Fibroblast of skin of right biceps (primary cell): ENCODE measurements around the gene SON.

Experiments used
- DNase-seq: peaks from one replicate; pipeline ENCODE4 v3.0.0-alpha.2; 2013

The SON gene

DNA sequence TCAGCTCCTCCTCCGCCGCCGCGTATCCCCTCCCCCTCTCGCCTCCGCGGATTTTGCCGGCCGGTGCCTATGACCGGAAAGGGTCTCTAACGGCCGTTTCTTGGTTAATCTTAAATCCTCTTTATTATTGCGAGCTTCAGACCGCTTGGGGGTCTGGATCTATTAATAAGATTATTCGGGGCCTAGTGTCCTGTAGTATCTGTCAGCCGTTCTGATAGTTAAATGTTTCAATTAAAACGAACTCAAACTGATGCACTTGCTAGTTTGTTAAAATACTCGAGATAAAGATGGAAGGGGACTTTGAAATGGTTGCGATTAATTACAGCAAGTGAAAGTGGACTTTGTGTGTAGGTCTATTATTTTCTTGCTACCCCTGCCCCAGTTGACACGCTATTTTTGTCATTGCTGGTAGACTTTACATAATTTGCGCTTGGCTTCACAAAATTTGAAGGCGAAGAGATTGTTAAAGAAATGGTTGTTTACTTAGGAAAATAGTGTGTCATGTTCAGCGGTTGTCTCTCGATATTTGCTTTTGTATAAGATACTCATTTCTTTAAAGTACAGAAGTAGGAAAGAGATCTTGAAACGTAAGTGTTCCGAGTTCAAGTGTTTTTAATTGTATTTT is 779 bp downstream of the SON start:
- no peak for DNase-seq

DNA sequence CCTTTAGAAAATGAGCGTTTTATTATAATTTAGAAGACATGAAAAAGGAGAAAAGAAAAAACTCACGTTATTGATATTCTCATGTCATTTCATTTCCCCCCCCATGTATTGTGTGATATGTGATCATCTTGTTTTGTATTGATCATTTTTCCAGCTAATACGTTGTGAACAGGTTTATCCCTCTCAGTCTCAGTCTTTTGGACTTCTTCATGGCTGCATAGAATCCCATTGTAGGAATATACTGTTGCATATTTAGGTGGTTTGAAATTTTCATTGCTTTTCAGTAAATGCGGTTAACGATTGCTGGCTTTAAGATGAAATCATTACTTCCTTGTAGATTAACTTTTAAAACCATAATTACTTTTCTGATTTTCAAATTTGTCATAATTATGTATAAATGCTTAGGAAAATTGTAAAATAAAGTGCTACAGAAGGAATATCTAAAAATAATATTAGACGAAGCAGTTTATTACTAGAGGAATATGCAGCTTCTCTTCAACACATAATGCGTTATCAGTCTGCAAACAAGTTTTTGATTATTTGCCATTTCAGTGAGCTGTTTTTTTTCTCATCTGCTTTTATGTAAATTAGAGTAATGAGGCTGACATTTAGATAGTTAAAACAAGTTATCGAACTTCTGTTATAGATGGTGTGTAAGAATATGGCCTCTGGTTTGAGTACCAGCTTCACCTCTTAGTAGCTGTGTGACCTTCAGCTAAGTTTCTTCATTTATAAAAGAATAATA is 1.8 kb downstream of the SON start:
- no peak for DNase-seq

DNA sequence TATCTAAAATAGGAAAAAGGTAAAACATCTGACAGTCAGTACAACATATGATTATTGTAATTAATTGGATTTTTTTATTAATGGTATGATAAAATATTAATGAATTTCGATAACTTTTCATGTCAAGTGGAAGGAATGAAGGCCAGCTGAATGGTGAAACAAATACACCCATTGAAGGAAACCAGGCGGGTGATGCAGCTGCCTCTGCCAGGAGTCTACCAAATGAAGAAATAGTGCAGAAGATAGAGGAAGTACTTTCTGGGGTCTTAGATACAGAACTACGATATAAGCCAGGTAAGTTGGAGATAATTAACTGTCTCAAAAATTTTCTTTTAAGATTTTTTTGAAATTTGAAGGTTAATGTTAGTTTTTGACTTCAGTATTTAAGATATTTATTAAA is 3.2 kb downstream of the SON start:
- DNase-seq = no peak

DNA sequence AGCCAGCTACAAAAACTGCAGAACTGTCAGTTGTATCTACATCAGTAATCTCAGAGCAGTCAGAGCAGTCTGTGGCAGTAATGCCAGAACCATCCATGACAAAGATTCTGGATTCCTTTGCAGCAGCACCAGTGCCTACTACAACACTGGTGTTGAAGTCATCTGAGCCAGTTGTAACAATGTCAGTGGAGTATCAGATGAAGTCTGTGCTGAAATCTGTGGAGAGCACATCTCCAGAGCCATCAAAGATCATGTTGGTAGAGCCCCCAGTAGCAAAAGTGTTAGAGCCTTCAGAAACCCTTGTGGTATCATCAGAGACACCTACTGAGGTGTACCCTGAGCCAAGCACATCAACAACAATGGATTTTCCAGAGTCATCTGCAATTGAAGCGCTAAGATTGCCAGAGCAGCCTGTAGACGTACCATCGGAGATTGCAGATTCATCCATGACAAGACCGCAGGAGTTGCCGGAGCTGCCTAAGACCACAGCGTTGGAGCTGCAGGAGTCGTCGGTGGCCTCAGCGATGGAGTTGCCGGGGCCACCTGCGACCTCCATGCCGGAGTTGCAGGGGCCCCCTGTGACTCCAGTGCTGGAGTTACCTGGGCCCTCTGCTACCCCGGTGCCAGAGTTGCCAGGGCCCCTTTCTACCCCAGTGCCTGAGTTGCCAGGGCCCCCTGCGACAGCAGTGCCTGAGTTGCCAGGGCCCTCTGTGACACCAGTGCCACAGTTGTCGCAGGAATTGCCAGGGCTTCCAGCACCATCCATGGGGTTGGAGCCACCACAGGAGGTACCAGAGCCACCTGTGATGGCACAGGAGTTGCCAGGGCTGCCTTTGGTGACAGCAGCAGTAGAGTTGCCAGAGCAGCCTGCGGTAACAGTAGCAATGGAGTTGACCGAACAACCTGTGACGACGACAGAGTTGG is 7.3 kb downstream of the SON start:
- DNase-seq = no peak

DNA sequence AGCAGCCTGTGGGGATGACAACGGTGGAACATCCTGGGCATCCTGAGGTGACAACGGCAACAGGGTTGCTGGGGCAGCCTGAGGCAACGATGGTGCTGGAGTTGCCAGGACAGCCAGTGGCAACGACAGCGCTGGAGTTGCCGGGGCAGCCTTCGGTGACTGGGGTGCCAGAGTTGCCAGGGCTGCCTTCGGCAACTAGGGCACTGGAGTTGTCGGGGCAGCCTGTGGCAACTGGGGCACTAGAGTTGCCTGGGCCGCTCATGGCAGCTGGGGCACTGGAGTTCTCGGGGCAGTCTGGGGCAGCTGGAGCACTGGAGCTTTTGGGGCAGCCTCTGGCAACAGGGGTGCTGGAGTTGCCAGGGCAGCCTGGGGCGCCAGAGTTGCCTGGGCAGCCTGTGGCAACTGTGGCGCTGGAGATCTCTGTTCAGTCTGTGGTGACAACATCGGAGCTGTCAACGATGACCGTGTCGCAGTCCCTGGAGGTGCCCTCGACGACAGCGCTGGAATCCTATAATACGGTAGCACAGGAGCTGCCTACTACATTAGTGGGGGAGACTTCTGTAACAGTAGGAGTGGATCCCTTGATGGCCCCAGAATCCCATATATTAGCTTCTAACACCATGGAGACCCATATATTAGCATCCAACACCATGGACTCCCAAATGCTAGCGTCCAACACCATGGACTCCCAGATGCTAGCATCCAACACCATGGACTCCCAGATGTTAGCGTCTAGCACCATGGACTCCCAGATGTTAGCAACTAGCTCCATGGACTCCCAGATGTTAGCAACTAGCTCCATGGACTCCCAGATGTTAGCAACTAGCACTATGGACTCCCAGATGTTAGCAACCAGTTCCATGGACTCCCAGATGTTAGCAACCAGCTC is 8.2 kb downstream of the SON start:
- DNase-seq = no peak

DNA sequence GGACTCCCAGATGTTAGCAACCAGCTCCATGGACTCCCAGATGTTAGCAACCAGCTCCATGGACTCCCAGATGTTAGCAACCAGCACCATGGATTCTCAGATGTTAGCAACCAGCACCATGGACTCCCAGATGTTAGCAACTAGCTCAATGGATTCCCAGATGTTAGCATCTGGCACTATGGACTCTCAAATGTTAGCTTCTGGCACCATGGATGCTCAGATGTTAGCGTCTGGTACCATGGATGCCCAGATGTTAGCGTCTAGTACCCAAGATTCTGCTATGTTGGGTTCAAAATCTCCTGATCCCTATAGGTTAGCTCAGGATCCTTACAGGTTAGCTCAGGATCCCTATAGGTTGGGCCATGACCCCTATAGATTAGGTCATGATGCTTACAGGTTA is 8.8 kb downstream of the SON start:
- DNase-seq = no peak

DNA sequence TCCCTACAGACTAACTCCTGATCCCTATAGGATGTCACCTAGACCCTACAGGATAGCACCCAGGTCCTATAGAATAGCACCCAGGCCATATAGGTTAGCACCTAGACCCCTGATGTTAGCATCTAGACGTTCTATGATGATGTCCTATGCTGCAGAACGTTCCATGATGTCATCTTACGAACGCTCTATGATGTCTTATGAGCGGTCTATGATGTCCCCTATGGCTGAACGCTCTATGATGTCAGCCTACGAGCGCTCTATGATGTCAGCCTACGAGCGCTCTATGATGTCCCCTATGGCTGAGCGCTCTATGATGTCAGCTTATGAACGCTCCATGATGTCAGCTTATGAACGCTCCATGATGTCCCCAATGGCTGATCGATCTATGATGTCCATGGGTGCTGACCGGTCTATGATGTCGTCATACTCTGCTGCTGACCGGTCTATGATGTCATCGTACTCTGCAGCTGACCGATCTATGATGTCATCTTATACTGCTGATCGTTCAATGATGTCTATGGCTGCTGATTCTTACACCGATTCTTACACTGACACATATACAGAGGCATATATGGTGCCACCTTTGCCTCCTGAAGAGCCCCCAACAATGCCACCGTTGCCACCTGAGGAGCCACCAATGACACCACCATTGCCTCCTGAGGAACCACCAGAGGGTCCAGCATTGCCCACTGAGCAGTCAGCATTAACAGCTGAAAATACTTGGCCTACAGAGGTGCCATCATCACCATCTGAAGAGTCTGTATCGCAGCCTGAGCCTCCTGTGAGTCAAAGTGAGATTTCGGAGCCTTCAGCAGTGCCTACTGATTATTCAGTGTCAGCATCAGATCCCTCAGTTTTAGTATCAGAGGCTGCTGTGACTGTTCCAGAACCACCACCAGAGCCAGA is 9.5 kb downstream of the SON start:
- no peak for DNase-seq

DNA sequence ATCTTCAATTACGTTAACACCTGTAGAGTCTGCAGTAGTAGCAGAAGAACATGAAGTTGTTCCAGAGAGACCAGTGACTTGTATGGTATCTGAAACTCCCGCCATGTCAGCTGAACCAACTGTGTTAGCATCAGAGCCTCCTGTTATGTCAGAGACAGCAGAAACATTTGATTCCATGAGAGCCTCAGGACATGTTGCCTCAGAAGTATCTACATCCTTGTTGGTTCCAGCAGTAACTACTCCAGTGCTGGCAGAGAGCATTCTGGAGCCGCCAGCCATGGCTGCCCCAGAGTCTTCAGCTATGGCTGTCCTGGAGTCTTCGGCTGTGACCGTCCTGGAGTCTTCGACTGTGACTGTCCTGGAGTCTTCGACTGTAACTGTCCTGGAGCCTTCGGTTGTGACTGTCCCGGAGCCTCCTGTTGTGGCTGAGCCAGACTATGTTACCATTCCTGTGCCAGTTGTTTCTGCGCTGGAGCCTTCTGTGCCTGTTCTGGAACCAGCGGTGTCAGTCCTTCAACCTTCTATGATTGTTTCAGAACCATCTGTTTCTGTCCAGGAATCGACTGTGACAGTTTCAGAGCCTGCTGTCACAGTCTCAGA is 10.3 kb downstream of the SON start:
- DNase-seq = no peak

DNA sequence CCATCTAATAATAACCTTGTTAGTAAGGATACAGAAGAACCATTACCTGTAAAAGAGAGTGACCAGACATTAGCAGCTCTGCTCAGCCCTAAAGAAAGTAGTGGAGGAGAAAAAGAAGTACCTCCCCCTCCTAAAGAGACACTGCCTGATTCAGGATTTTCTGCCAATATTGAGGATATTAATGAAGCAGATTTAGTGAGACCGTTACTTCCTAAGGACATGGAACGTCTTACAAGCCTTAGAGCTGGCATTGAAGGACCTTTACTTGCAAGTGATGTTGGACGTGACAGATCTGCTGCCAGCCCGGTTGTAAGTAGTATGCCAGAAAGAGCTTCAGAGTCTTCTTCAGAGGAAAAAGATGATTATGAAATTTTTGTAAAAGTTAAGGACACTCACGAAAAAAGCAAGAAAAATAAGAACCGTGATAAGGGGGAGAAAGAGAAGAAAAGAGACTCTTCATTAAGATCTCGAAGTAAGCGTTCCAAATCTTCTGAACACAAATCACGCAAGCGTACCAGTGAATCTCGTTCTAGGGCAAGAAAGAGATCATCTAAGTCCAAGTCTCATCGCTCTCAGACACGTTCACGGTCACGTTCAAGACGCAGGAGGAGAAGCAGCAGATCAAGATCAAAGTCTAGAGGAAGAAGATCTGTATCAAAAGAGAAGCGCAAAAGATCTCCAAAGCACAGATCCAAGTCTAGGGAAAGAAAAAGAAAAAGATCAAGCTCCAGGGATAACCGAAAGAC is 11.6 kb downstream of the SON start:
- no peak for DNase-seq

DNA sequence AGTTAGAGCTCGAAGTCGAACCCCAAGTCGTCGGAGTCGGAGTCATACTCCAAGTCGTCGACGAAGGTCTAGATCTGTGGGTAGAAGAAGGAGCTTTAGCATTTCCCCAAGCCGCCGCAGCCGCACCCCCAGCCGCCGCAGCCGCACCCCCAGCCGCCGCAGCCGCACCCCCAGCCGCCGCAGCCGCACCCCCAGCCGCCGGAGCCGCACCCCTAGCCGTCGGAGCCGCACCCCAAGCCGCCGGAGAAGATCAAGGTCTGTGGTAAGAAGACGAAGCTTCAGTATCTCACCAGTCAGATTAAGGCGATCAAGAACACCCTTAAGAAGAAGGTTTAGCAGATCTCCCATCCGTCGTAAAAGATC is 12.1 kb downstream of the SON start:
- DNase-seq = no peak

DNA sequence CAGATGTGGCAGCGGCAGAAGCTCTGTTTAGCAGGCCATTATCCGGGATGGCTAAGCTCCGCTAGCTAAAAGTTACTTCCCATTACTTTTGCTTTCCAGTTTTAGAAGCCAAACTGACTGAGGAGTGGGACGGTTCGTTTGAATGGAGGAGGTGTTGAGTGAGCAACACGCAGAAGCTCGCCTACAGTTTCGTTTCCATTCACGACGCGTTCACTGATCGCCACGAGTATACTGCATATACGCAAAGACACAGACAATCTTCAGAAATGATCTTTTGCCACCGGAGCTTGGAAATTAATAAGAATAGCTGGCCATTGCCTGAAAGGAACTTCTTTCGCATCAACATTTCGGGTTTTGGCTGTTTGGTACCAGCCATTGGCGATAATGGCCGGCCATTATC is 14.6 kb downstream of the SON start:
- no peak for DNase-seq

DNA sequence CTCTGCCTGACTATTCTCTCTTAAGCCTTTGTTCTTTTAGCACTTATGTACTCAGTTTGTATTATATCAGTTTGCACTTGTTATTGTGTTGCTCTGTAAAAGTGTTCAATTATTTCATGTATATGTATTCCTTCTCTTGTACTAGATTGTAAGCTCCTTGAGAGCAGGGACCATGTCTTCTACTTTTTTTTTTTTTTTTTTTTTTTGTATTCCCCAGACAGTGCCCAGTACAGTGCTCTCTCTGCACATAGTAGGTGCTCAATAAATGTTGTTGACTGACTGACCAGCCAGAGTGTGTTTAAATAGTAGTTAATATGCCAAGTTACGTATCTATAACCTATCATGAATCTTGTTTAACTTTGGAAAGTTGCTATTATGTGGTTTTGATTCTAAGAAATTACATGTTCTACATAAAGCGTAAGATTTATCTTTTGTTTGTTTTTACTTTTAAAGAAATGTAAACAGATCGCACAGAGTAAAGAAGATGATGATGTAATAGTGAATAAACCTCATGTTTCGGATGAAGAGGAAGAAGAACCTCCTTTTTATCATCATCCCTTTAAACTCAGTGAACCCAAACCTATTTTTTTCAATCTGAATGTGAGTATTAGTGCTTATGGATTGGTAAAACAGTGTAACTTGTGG is 16.1 kb downstream of the SON start:
- no peak for DNase-seq

DNA sequence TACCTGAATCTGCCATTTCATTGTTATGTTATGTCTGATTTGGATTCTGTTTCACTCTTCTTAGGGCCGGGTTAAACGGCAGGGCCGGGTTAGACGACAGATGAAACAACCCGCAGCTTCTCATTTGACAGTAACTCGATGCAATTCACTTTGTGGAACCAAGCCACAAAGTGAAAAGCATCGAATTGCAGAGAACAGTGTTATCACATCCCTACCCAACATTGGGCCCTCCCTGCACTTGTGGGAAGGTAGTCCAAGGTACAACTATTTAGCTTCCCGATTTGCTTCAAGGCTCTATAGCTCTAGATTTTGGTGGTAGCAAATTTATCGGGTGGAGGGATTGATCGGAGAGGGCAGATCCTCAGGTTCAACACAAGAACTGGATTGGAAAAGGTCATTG is 17.0 kb downstream of the SON start:
- DNase-seq = no peak

DNA sequence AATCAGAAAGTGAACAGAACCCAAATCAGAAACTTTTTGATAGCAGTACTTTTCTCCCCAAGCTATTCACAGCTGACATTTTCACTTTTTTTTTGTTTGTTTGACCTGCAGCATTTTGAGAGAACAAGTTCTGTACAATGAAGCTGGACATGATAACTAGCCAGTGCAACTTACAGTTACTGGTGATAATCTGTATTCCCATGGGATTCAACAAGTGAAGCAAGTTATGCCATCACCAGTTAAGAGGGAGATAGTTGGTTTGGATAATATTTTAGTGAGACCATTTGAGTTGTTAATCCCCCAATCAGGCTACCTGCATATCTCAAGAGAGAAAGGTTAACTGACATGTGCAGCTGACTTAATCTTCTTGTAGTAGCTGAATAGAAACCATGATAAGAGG is 18.1 kb downstream of the SON start:
- no peak for DNase-seq

DNA sequence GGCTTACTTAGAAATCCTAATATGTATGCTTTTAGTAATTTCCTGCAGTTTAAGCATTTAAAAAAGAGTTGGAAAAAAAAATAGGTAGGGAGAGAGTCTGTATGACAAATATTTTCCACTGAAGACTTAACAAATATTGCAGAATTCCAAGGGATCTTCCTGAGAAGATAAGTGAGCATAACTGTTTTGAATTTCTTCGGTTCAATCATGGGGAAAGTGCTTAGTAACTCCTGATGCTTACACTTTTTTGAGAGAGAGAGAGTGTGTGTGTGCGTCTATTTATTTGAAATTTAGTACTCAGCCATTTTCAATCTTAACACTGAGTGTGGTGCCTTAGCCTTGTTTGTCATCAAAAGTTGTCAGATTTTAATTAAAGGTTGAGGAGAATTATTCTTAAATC is 18.5 kb downstream of the SON start:
- no peak for DNase-seq

DNA sequence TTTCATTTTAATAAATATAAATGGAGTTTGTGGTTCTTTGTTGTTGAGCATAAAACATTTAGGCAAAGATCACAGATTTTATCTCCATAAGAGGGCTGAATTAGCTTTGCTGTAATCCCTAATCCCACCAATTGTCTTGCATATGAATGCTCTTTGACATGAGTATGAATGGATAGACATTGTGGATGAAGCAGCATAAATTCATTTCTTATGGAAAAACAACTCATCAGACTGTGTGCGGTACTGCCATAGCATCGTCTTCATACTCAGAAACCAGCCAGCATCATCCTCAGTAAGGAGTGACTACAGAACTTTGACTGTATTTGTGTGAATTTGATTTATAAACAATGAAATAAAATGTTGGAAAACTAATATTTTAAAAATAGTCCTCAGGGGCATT is 19.6 kb downstream of the SON start:
- DNase-seq = no peak

DNA sequence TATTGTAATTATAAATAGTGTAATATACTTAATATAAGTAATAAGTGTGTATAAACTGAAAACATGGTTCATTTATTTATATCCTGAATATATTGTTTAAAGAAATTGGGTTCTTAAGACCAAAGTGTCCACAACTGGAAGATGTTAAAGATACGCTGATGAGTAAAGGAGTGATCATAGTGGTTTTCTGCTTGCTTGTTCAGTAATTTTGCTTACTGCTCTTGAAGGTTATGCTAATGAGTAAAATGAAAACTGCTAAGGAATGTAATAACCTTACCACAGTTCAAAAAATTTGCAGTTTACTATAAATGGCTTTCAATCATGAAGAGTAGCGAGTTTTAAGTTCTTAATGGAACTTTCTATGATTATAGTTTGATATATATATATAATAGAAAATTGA is 23.7 kb downstream of the SON start:
- peak; percentile 9 for DNase-seq

DNA sequence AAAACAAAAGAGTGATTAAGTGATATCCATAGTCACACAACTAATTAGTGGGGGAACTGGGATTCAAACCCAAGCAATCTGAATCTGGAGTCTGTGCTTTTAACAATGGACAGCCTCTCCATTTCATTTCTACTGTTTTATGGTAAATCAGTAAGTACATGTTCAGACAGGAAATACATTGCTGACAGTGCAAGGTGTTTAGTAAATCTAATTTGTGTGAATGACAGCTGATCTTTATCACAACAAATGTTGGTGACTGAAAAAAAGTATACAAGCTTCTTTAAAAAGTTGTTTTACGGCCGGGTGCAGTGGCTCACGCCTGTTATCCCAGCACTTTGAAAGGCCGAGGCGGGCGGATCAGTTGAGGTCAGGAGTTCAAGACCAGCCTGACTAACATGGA is 25.1 kb downstream of the SON start:
- DNase-seq = no peak

DNA sequence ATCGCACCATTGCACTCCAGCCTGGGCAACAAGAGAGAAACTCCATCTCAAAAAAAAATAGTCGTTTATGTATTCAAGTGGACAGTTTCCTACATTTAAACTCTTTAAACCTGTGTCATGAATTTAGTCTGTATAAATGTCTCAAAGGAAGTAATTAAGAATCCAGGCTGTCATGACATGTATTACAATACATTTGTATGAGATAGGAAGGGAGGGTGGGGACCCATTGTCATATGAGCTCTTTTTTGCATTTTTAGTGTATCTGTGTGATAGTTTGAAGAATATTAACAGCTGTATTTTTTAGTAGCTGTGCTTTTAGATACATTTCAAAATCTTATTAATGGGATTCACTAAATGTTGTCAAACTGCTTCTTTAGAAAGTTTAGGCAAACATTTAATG is 25.6 kb downstream of the SON start:
- DNase-seq = no peak

DNA sequence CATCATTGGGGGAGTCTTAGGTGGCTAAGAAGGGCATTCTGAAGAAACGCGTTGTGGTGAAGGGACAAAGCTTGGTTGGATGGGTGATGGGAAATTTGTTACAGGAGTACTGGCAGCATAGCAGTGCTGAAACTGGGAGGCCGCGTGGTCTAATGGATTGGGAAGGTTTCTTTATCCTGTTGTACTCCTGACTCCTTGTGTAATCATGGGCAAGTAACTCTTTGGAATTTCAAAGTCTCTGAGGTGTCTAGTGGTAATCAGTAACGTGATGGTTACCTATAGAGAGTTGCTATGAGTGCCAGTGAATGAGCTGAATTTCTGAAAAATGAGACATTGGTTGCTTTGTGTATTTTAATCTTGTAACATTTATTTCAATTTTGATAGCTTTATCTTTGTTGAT is 27.2 kb downstream of the SON start:
- DNase-seq = no peak
